ENCODE results near the gene SIDT1. TPM values are rescaled to one million over a fixed set of nuclear protein-coding genes. Genes with fewer than 3 reads are reported as not detected.
A peak's percentile ranks its signal among the peaks of the same experiment; 100 is the strongest.

Gene SIDT1
- total and polyA plus RNA-seq, 4 donors: 18.2 to 49.6 (median 39.9) TPM

DNA sequence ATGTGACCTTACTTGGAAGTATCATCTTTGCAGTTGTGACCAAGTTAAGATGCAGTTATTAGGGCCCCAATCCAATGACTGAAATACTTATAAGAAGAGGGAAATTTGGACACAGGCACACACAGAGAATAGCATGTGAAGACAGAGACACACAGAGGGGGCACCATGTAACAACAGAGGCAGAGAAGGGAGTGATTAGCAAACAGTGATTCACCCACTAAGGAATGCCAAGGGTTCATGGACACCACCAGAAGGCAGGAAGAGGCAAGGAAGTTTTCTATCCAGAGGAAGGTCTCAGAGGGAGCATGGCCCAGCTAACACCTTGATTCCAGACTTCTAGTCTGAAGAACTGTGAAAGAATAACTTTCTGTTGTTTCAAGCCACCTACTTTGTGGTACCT, 25.0 kb downstream of the SIDT1 start:
- H3K27ac ChIP-seq (ENCODE audit: low read depth, low read length): no peak overlapping the region
- H3K4me1 ChIP-seq (ENCODE audit: control insufficient read depth, insufficient read depth, low read length): no peaks in the 10 kb centered on the region
- DNase-seq (ENCODE audit: low read depth in 4 of 6, low spot score in 6 of 6): no peak
- no peaks in the 10 kb centered on the region for H3K27me3 ChIP-seq (ENCODE audit: control insufficient read depth, insufficient read depth, low read length)
- H3K9me3 ChIP-seq (ENCODE audit: control insufficient read depth, insufficient read depth, low read length): no peaks in the 10 kb centered on the region
- no peaks in the 10 kb centered on the region for H3K36me3 ChIP-seq (ENCODE audit: control insufficient read depth, insufficient read depth, low read length)
- no peak overlapping the region for H3K4me3 ChIP-seq (ENCODE audit: low read depth, low read length)

DNA sequence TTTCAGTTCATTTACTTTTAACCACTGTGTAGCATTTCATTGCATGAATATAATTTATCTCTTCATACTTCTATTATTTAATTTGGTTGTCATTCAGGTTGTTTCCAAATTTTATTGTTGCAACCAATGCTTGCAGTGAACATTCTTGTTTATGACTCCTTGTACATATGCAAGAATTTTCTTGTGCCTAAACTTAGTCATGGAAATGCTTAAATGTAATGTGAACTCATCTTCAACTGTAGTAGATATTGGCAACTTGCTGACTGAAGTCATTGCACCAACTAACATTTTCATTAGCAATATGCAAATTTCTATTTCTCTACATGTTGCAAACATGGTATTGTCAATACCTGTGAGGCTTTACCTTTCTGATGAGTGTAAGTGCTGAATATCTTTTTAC, 26.7 kb downstream of the SIDT1 start:
- Histone ChIP-seq H3K4me1 (ENCODE audit: control insufficient read depth, insufficient read depth, low read length) (no peaks in the 10 kb centered on the region), H3K27me3 (ENCODE audit: control insufficient read depth, insufficient read depth, low read length) (no peaks in the 10 kb centered on the region), H3K4me3 (ENCODE audit: low read depth, low read length) (no peak overlapping the region), H3K27ac (ENCODE audit: low read depth, low read length) (no peak overlapping the region), H3K9me3 (ENCODE audit: control insufficient read depth, insufficient read depth, low read length) (no peaks in the 10 kb centered on the region), H3K36me3 (ENCODE audit: control insufficient read depth, insufficient read depth, low read length) (no peaks in the 10 kb centered on the region)
- no peak for DNase-seq (ENCODE audit: low read depth in 4 of 6, low spot score in 6 of 6)

DNA sequence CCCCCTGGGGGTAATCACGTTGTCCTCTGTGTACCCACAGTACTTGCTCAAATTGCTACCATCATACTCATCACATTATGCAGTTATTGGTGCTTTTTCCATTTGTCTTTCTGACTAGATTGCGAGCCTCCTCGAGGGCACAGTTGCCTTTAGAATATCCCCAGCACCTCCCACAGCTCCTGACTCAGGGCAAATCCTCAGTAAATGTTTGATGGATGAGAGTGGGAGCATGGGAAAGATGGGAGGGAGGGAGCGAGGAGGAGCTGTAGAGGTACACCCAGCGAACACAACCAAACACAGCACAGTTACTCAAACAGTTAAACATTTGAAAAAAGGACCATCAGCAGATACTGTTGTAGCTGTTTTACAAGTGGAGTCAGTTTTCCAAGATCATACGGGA, 27.9 kb downstream of the SIDT1 start:
- Histone ChIP-seq H3K27ac (ENCODE audit: low read depth, low read length) (no peak overlapping the region), H3K9me3 (ENCODE audit: control insufficient read depth, insufficient read depth, low read length) (no peaks in the 10 kb centered on the region), H3K36me3 (ENCODE audit: control insufficient read depth, insufficient read depth, low read length) (no peaks in the 10 kb centered on the region), H3K4me3 (ENCODE audit: low read depth, low read length) (no peak overlapping the region), H3K27me3 (ENCODE audit: control insufficient read depth, insufficient read depth, low read length) (no peaks in the 10 kb centered on the region), H3K4me1 (ENCODE audit: control insufficient read depth, insufficient read depth, low read length) (no peaks in the 10 kb centered on the region)
- 78% methylated on average over 1 of the region's 6 CpGs for WGBS (ENCODE audit: insufficient coverage)
- DNase-seq (ENCODE audit: low read depth in 4 of 6, low spot score in 6 of 6): peak in 1 of 6 donors; percentile 26

DNA sequence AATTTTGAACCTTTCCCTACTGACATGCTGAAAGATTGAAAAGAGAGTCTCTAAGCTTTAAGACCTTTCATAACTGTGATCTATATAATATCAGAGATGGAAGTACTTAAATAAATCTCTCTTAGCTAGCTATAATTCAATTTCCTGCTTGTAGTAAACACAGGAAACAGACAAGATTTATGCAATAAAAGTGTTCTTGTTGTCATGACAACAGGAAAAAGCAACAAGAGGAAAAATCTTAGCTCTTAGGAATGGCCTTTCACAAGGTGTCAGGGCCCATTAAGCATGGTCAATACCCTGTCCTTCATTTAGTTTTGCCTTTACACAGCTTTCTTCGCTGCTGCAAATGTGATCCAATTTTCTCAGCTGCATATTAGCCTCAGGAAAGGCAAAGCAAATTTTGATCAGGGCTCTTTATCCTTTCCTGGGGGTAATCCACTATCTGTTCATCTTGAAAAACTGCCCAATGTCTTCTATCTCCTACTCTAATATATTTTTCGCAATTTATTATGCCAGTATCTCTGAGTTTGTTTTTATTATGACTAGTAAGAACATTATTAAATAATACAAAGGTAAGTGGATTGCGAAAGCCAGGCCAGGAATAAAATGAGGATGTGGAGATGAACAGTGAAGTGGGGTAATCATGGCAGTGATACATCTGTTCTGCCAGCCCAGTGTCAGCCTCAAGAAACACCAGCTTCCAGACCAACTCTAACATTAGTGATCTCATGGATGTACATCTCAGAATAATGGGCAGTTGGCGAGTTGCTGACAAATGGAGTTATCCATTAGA, 28.7 kb downstream of the SIDT1 start:
- no peak overlapping the region for H3K4me3 ChIP-seq (ENCODE audit: low read depth, low read length)
- 9% methylated on average over 1 of the region's 4 CpGs for WGBS (ENCODE audit: insufficient coverage)
- H3K4me1 ChIP-seq (ENCODE audit: control insufficient read depth, insufficient read depth, low read length): no peaks in the 10 kb centered on the region
- H3K36me3 ChIP-seq (ENCODE audit: control insufficient read depth, insufficient read depth, low read length): no peaks in the 10 kb centered on the region
- no peak overlapping the region for H3K27ac ChIP-seq (ENCODE audit: low read depth, low read length)
- no peaks in the 10 kb centered on the region for H3K9me3 ChIP-seq (ENCODE audit: control insufficient read depth, insufficient read depth, low read length)
- peak in 2 of 6 donors; percentile 59 to 85 for DNase-seq (ENCODE audit: low read depth in 4 of 6, low spot score in 6 of 6)
- no peaks in the 10 kb centered on the region for H3K27me3 ChIP-seq (ENCODE audit: control insufficient read depth, insufficient read depth, low read length)

DNA sequence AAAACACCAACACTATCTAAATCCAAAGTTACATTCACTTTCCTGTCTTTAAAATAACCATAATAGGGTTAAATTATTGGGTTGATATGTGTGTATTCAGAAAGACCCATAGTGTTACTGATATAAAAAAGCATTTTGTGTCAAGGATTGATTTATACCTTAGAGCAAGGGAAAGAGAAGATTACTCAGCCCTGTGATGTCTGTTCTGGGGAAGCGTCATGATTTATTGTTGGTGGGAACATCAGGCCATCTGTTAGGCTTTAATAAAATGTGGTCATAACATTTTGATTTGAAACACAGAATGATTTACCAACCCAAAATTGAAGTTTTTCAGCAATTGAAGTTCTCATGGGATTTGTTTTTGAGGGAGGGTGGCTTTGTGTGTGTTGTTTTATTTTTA, 33.2 kb downstream of the SIDT1 start:
- no CpG with 5 or more reads among the region's 1 CpG for WGBS (ENCODE audit: insufficient coverage)
- Histone ChIP-seq H3K36me3 (ENCODE audit: control insufficient read depth, insufficient read depth, low read length) (no peaks in the 10 kb centered on the region), H3K27me3 (ENCODE audit: control insufficient read depth, insufficient read depth, low read length) (no peaks in the 10 kb centered on the region), H3K4me3 (ENCODE audit: low read depth, low read length) (no peak overlapping the region), H3K4me1 (ENCODE audit: control insufficient read depth, insufficient read depth, low read length) (no peaks in the 10 kb centered on the region), H3K9me3 (ENCODE audit: control insufficient read depth, insufficient read depth, low read length) (no peaks in the 10 kb centered on the region), H3K27ac (ENCODE audit: low read depth, low read length) (no peak overlapping the region)
- peak in 1 of 6 donors; percentile 30 for DNase-seq (ENCODE audit: low read depth in 4 of 6, low spot score in 6 of 6)

DNA sequence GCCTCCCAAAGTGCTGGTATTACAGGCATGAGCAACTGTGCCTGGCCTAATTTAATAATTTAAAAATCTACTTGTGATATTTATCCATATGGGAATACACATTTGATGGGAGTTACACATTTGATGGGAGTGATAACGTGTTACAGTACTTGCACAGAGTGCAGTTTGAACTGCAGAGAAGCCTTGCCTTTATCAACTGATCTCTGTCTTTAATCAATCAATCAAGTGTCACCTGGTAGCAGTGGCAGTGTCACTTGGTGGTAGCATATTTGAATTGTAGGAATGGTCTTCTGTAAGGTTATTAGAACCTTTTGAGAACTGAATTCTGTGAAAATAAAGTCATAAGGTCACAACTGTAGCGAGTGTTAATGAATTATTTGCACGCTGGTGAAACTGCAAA, 37.8 kb downstream of the SIDT1 start:
- H3K27ac ChIP-seq (ENCODE audit: low read depth, low read length): no peak overlapping the region
- H3K4me1 ChIP-seq (ENCODE audit: control insufficient read depth, insufficient read depth, low read length): no peaks in the 10 kb centered on the region
- no peak for DNase-seq (ENCODE audit: low read depth in 4 of 6, low spot score in 6 of 6)
- no peaks in the 10 kb centered on the region for H3K9me3 ChIP-seq (ENCODE audit: control insufficient read depth, insufficient read depth, low read length)
- WGBS (ENCODE audit: insufficient coverage): no CpG with 5 or more reads among the region's 3 CpGs
- no peaks in the 10 kb centered on the region for H3K36me3 ChIP-seq (ENCODE audit: control insufficient read depth, insufficient read depth, low read length)
- no peaks in the 10 kb centered on the region for H3K27me3 ChIP-seq (ENCODE audit: control insufficient read depth, insufficient read depth, low read length)
- no peak overlapping the region for H3K4me3 ChIP-seq (ENCODE audit: low read depth, low read length)

DNA sequence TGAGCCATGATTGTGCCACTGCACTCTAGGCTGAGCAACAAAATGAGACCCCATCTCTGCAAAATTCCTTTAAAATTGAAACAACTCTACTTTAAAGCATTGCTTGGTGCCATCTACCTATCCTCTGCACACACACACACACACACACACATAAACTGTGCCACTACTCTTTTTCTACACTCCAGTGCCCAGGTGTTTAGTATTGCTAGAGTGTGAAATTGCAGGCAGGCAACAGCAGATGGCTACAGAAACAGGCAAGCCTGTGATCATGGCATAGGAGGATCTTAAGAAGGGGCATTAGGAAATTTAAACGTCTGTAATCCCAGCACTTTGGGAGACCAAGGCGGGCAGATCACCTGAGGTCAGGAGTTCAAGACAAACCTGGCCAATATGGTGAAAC, 39.0 kb downstream of the SIDT1 start:
- DNase-seq (ENCODE audit: low read depth in 4 of 6, low spot score in 6 of 6): peak in 1 of 6 donors; percentile 39

DNA sequence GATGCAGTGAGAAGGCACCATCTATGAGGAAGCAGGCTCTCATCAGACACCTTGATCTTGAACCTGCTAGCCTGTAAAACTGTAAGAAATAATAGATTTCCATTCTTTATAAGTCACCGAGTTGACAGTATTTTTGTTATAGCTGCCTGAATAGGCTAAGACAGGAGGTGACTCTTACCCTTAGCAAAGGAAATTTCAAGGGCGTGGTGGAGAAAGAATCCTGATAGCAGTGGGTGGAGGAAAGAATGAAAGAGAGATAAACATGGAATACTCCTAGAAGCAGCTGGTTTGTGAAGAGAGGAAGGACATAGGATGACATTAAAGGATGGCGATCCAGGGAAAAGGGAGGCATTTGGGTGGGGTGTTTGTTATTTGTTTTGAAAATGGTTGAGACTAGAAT, 41.4 kb downstream of the SIDT1 start:
- 100% methylated on average over 2 of the region's 3 CpGs for WGBS (ENCODE audit: insufficient coverage)

More for the DNA sequence above, 39.0 kb downstream of the SIDT1 start:
- Histone ChIP-seq H3K9me3 (ENCODE audit: control insufficient read depth, insufficient read depth, low read length) (no peaks in the 10 kb centered on the region), H3K4me1 (ENCODE audit: control insufficient read depth, insufficient read depth, low read length) (peaks cover 3% of the 10 kb centered on the region), H3K4me3 (ENCODE audit: low read depth, low read length) (no peak overlapping the region), H3K27me3 (ENCODE audit: control insufficient read depth, insufficient read depth, low read length) (no peaks in the 10 kb centered on the region), H3K27ac (ENCODE audit: low read depth, low read length) (no peak overlapping the region), H3K36me3 (ENCODE audit: control insufficient read depth, insufficient read depth, low read length) (no peaks in the 10 kb centered on the region)
- WGBS (ENCODE audit: insufficient coverage): 100% methylated on average over 1 of the region's 2 CpGs

DNA sequence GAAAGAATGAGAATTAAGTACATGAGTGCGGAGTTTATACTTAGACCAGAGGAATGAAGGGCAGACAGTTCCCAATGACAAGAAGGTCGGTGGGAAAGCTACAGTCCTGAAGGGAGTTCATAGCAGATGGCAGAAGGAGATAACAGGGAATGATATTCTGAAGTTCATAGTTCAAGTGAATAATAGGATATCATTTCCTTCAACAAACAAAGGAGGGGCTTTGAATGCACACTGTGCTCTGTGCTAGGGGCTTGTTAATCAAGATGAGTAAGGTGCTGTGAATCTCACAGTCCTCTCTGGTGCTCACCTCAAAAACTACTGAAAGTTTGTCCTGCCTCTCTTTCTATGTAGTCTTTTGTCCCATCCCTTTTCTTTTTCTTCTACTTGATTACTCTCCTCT, 41.9 kb downstream of the SIDT1 start:
- no peak overlapping the region for H3K27ac ChIP-seq (ENCODE audit: low read depth, low read length)
- H3K27me3 ChIP-seq (ENCODE audit: control insufficient read depth, insufficient read depth, low read length): no peaks in the 10 kb centered on the region
- H3K9me3 ChIP-seq (ENCODE audit: control insufficient read depth, insufficient read depth, low read length): no peaks in the 10 kb centered on the region
- no peaks in the 10 kb centered on the region for H3K36me3 ChIP-seq (ENCODE audit: control insufficient read depth, insufficient read depth, low read length)
- DNase-seq (ENCODE audit: low read depth in 4 of 6, low spot score in 6 of 6): no peak
- peaks cover 3% of the 10 kb centered on the region for H3K4me1 ChIP-seq (ENCODE audit: control insufficient read depth, insufficient read depth, low read length)
- H3K4me3 ChIP-seq (ENCODE audit: low read depth, low read length): no peak overlapping the region
- 88% methylated on average over 1 of the region's 2 CpGs for WGBS (ENCODE audit: insufficient coverage)

More for the DNA sequence above, 41.4 kb downstream of the SIDT1 start:
- Histone ChIP-seq H3K4me1 (ENCODE audit: control insufficient read depth, insufficient read depth, low read length) (peaks cover 3% of the 10 kb centered on the region), H3K36me3 (ENCODE audit: control insufficient read depth, insufficient read depth, low read length) (no peaks in the 10 kb centered on the region), H3K9me3 (ENCODE audit: control insufficient read depth, insufficient read depth, low read length) (no peaks in the 10 kb centered on the region), H3K27me3 (ENCODE audit: control insufficient read depth, insufficient read depth, low read length) (no peaks in the 10 kb centered on the region), H3K27ac (ENCODE audit: low read depth, low read length) (no peak overlapping the region), H3K4me3 (ENCODE audit: low read depth, low read length) (no peak overlapping the region)
- DNase-seq (ENCODE audit: low read depth in 4 of 6, low spot score in 6 of 6): no peak

DNA sequence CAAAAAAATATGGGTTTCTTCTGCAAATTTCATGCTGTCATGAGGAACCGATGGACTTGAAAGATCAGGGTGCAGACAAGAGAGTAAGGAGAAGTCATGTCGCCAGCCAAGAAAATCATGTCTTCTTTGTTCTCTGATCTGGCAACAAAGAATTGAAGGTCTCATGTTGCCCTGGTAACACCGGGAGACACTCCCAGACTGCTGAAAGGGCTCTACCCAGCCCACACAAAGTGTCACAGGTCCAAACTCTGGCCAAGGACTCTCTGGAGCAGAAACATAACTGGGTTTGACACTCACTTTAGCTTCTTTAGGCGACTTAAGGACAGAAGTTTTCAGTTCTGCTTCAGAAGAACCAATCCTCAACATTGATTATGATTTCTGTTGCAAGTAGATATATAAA, 42.9 kb downstream of the SIDT1 start:
- Histone ChIP-seq H3K27ac (ENCODE audit: low read depth, low read length) (no peak overlapping the region), H3K36me3 (ENCODE audit: control insufficient read depth, insufficient read depth, low read length) (no peaks in the 10 kb centered on the region), H3K9me3 (ENCODE audit: control insufficient read depth, insufficient read depth, low read length) (no peaks in the 10 kb centered on the region), H3K4me1 (ENCODE audit: control insufficient read depth, insufficient read depth, low read length) (peaks cover 3% of the 10 kb centered on the region), H3K4me3 (ENCODE audit: low read depth, low read length) (no peak overlapping the region), H3K27me3 (ENCODE audit: control insufficient read depth, insufficient read depth, low read length) (no peaks in the 10 kb centered on the region)
- DNase-seq (ENCODE audit: low read depth in 4 of 6, low spot score in 6 of 6): peak in 4 of 6 donors; percentile 33 to 78 (median 52)
- 0% methylated on average over 3 of the region's 4 CpGs for WGBS (ENCODE audit: insufficient coverage)

Data from spinal cord (tissue), 10 donors.